Neutrophil (primary cell): ENCODE results near the gene WBP4.

Source experiments
- H3K27ac ChIP-seq: fragments of 200-600 bp; sonication (generic); 2 replicates; pipeline ENCODE4 v1.5.1; 2016; ENCODE audit warnings: mild to moderate bottlenecking, moderate library complexity
- H3K27me3 ChIP-seq: fragments of 200-600 bp; sonication (generic); 2 replicates; pipeline ENCODE4 v1.6.0; 2016; ENCODE audit warnings: mild to moderate bottlenecking
- H3K36me3 ChIP-seq: fragments of 200-600 bp; sonication (generic); 2 replicates; pipeline ENCODE4 v1.5.1; 2017
- H3K4me1 ChIP-seq, 2 experiments: fragments of 200-600 bp in 1 of 2; sonication (generic) in 1 of 2; 1 replicate in 1 of 2; 2 replicates in 1 of 2; pipeline versions ENCODE4 v1.5.1 to v1.6.1; 2013 to 2016; ENCODE audit warnings: low read depth in 1 of 2, low read length in 1 of 2, mild to moderate bottlenecking in 1 of 2, moderate library complexity in 1 of 2; ENCODE audit not compliant: control insufficient read depth in 1 of 2, insufficient read depth in 1 of 2
- H3K4me3 ChIP-seq, 2 experiments: fragments of 200-600 bp in 1 of 2; sonication (generic) in 1 of 2; 1 replicate in 1 of 2; 2 replicates in 1 of 2; pipeline ENCODE4 v1.5.1; 2013 to 2016; ENCODE audit warnings: low read depth in 1 of 2, low read length in 1 of 2, mild to moderate bottlenecking in 1 of 2, moderate library complexity in 1 of 2
- H3K9me3 ChIP-seq: fragments of 200-600 bp; sonication (generic); 2 replicates; pipeline ENCODE4 v1.5.1; 2016
- CTCF ChIP-seq: fragments of 200-600 bp; sonication (generic); IDR thresholded peaks from 2 replicates; pipeline ENCODE4 v1.5.1; 2016; ENCODE audit warnings: antibody characterized with exemption

Gene WBP4

DNA sequence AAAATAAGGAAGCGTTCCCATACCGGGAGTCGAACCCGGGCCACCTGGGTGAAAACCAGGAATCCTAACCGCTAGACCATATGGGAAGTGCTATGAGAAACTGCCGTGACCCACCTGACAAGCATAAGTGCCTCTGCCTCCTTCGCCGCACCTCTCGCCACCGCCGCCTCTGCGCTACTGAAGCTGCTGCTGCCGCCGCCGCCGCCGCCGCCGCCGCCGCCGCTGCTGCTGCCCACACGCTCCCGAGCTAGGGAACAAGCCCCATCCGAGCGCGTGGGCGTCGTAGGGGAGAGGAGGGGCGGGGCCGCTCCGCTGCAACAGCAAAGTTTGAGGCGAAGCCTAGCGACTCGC, 610 bp upstream of the WBP4 start:
- Histone ChIP-seq H3K4me3 (peak overlapping the region; percentile 96 to 100), H3K27ac (peak overlapping the region; percentile 94), H3K27me3 (no peaks in the 10 kb centered on the region), H3K36me3 (peaks cover 8% of the 10 kb centered on the region), H3K9me3 (no peaks in the 10 kb centered on the region), H3K4me1 (peaks cover 39 to 41% of the 10 kb centered on the region in 2 experiments)
- TF ChIP-seq CTCF: no peak

DNA sequence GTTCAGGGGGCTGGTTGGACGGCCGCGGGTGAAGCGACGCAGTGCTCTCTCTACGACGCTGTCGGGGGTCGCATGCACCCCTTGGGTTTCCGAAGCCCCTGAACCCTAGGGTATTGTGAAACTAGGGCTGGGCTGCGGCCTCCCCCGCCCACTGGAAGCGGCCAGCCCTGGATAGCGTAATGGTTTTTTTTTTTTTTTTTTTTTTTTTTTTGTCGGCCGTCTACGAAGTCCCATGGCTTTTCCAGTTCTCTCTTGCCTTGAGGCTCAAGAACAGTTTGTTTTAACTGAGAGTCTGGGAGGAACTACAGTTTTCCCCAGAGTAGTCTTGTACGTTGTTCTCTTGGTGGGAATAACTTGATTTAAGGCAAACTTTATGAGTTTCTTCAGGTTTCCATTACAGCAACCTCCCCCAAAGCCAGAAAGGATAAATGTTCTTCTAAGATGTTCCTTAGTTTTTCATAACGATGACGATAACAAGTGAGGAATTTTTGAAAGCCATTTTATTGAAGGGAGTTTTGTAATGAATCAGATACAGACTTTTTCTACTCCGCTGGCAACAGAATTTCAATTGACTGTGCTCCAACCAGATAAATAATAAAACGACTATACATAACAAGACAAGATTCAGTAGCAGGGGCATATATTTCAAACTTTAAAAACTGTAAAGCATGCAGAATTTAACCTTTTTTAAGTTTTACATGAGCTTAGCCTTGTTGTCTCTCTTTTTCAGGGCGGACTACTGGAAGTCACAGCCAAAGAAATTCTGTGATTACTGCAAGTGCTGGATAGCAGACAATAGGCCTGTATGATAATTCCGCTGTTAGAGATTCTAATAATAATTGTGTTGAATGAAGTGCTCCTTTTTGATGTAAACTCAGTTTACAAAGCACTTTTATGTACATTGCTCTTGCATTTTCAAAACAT, 867 bp downstream of the WBP4 start:
- peaks cover 23% of the 10 kb centered on the region for H3K36me3 ChIP-seq
- no peaks in the 10 kb centered on the region for H3K9me3 ChIP-seq
- H3K27ac ChIP-seq: peak overlapping the region; percentile 94
- no peaks in the 10 kb centered on the region for H3K27me3 ChIP-seq
- no peak for TF ChIP-seq CTCF
- peak overlapping the region; percentile 96 to 100 for H3K4me3 ChIP-seq
- peaks cover 34 to 37% of the 10 kb centered on the region in 2 experiments for H3K4me1 ChIP-seq

GRCh38 chr13:41064493-41064892, 3.2 kb downstream of the WBP4 start:
- TF ChIP-seq CTCF: no peak
- Histone ChIP-seq H3K4me1 (peaks cover 19 to 21% of the 10 kb centered on the region in 2 experiments), H3K4me3 (no peak overlapping the region), H3K9me3 (no peaks in the 10 kb centered on the region), H3K36me3 (peaks cover 45% of the 10 kb centered on the region), H3K27ac (no peak overlapping the region), H3K27me3 (no peaks in the 10 kb centered on the region)

GRCh38 chr13:41065078-41065477, 3.8 kb downstream of the WBP4 start:
- Histone ChIP-seq H3K36me3 (peaks cover 51% of the 10 kb centered on the region), H3K9me3 (no peaks in the 10 kb centered on the region), H3K4me3 (no peak overlapping the region), H3K4me1 (peaks cover 13 to 18% of the 10 kb centered on the region in 2 experiments), H3K27ac (no peak overlapping the region), H3K27me3 (no peaks in the 10 kb centered on the region)
- TF ChIP-seq CTCF: no peak

DNA sequence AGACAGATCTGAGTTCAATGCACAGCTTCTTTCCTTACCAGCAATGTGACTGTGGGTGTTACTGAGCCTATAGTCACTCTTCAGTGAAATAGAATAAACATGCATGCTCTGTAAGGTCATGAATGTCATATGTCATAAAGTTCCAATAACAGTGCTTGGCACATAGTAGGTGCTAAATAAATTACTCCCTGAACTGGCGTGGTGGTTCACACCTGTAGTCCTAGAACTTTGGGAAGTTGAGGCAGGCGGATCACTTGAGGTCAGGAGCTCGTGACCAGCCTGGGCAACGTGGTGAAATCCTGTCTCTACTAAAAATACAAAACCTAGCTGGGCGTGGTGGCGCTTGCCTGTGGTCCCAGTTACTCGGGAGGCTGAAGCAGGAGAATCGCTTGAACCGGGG, 13.2 kb downstream of the WBP4 start:
- H3K27me3 ChIP-seq: no peaks in the 10 kb centered on the region
- TF ChIP-seq CTCF: no peak
- H3K36me3 ChIP-seq: peaks cover 83% of the 10 kb centered on the region
- no peaks in the 10 kb centered on the region for H3K9me3 ChIP-seq
- H3K27ac ChIP-seq: no peak overlapping the region
- H3K4me3 ChIP-seq: no peak overlapping the region
- peaks cover 7 to 11% of the 10 kb centered on the region in 2 experiments for H3K4me1 ChIP-seq
